Renal cortex interstitium (tissue), 11 donors: ENCODE data around the gene TMEM233. TPM values are rescaled to one million over a fixed set of nuclear protein-coding genes. Genes with fewer than 3 reads are reported as not detected.
A peak's percentile ranks its signal among the peaks of the same experiment; 100 is the strongest.
"Not testable (repeated sequence)": the region's sequence is repeated elsewhere in the genome, so short reads cannot be mapped to it uniquely, and the experiment has no call there.

Experiments
- DNase-seq, 11 donors: peaks; one replicate each; pipeline ENCODE4 v3.0.0-alpha.2; 2013; ENCODE audit warnings: low read depth in 9 of 11, low spot score in 4 of 11; ENCODE audit errors: extremely low read depth in 1 of 11
- polyA plus RNA-seq, 3 donors: library from polyadenylated mRNA; unstranded; fragments of 120-200 nt; gene quantifications; one replicate each; pipeline ENCODE4 v1.2.1, GENCODE V29; 2013; ENCODE audit not compliant: insufficient read length in 3 of 3

TMEM233 gene
- polyA plus RNA-seq, 3 donors = 1.2 to 2.5 (median 2.3) TPM

GRCh38 chr12:119642986-119643385 lies 49.4 kb downstream of the TMEM233 start:
- no peak for DNase-seq

GRCh38 chr12:119644930-119645329 lies 51.4 kb downstream of the TMEM233 start:
- no peak for DNase-seq

- DNase-seq = no peak
These were observed 52.0 kb downstream of the TMEM233 start for GRCh38 chr12:119645535-119646059.

- DNase-seq = no peak
These were observed 55.7 kb downstream of the TMEM233 start for GRCh38 chr12:119649202-119649808.

- DNase-seq = no peak
These were observed 59.1 kb downstream of the TMEM233 start for GRCh38 chr12:119652665-119653064.

- DNase-seq = not testable (repeated sequence)
These were observed 63.4 kb downstream of the TMEM233 start for GRCh38 chr12:119657001-119657400.

- not testable (repeated sequence) for DNase-seq
These were observed 64.6 kb downstream of the TMEM233 start for GRCh38 chr12:119658166-119658565.

- no peak for DNase-seq
These were observed 65.8 kb downstream of the TMEM233 start for GRCh38 chr12:119659289-119659897.

- DNase-seq = no peak
These were observed 66.5 kb downstream of the TMEM233 start for GRCh38 chr12:119660076-119660475.

- no peak for DNase-seq
These were observed 68.3 kb downstream of the TMEM233 start for GRCh38 chr12:119661882-119662281.

- DNase-seq = no peak
These were observed 71.1 kb downstream of the TMEM233 start for GRCh38 chr12:119664642-119665041.

GRCh38 chr12:119665164-119665929 lies 71.8 kb downstream of the TMEM233 start:
- DNase-seq = no peak

- DNase-seq = no peak
These were observed 72.7 kb downstream of the TMEM233 start for GRCh38 chr12:119666226-119666795.

GRCh38 chr12:119666900-119667576 lies 73.5 kb downstream of the TMEM233 start:
- no peak for DNase-seq

- DNase-seq = peak; percentile 84 to 96 (median 94)
These were observed 74.2 kb downstream of the TMEM233 start, which contains the start of gene PRKAB1 for GRCh38 chr12:119667577-119668323. PRKAB1 (plus strand) TSS chr12:119668133; CDS start chr12:119668245, 112 bp downstream.

- no peak for DNase-seq
These were observed 74.8 kb downstream of the TMEM233 start for GRCh38 chr12:119668324-119668841.

GRCh38 chr12:119669744-119670472 lies 76.3 kb downstream of the TMEM233 start:
- no peak for DNase-seq
